ENCODE results near the gene RFLNA. TPM values are rescaled to one million over a fixed set of nuclear protein-coding genes. Genes with fewer than 3 reads are reported as not detected.

RFLNA gene
- total and polyA plus RNA-seq, 2 experiments from 2014 or later: 3.9 to 20.4 TPM

- H3K4me3 ChIP-seq: no peak overlapping the region
- no peak overlapping the region for H3K27ac ChIP-seq (ENCODE audit: low read depth)
- no peaks in the 10 kb centered on the region for H3K4me1 ChIP-seq (ENCODE audit: insufficient read depth)
- H3K27me3 ChIP-seq (ENCODE audit: insufficient read depth): no peaks in the 10 kb centered on the region
- H3K9me2 ChIP-seq (ENCODE audit: insufficient read depth): no peaks in the 10 kb centered on the region
- H3K79me2 ChIP-seq (replicated peaks; ENCODE audit: insufficient read depth): no peaks in the 10 kb centered on the region
- H3K4me3 Mint-ChIP-seq: no peak overlapping the region
- DNase-seq (ENCODE audit: low spot score) (no peak), ATAC-seq (no peak)
- no peak overlapping the region for H2AFZ ChIP-seq
- peaks cover 62% of the 10 kb centered on the region for H3K36me3 Mint-ChIP-seq (ENCODE audit: low read depth)
- H3K4me1 Mint-ChIP-seq: no peaks in the 10 kb centered on the region
- H3K36me3 ChIP-seq (ENCODE audit: insufficient read depth): peaks cover 11% of the 10 kb centered on the region
- H3K27me3 Mint-ChIP-seq (ENCODE audit: insufficient read depth, low read depth, poor library complexity): peaks cover 9% of the 10 kb centered on the region
- H4K20me1 ChIP-seq (replicated peaks; ENCODE audit: insufficient read depth): no peaks in the 10 kb centered on the region
- H3K9me3 Mint-ChIP-seq: no peaks in the 10 kb centered on the region
- no peaks in the 10 kb centered on the region for H3F3A ChIP-seq (replicated peaks; ENCODE audit: low read depth)
- H3K4me2 ChIP-seq: no peak overlapping the region
- no peak overlapping the region for H3K27ac Mint-ChIP-seq
- no peak for TF ChIP-seq STAT1 (IDR thresholded peaks at IDR 0.05; ENCODE audit: unreplicated experiment)
- TF ChIP-seq POLR2AphosphoS5 (IDR thresholded peaks at IDR 0.05; ENCODE audit: low read depth): no peak
- no peak for TF ChIP-seq REST (IDR thresholded peaks at IDR 0.05; ENCODE audit: unreplicated experiment)
- TF ChIP-seq NANOG (IDR thresholded peaks at IDR 0.05; ENCODE audit: borderline replicate concordance): no peak
- no peak for TF ChIP-seq ZNF331 (CRISPR knock-in tag; IDR thresholded peaks at IDR 0.05; ENCODE audit: low read depth)
These were observed 51.7 kb downstream of the RFLNA start for GRCh38 chr12:124346425-124347168.

GRCh38 chr12:124347335-124347734 lies 52.4 kb downstream of the RFLNA start:
- no peaks in the 10 kb centered on the region for H4K20me1 ChIP-seq (replicated peaks; ENCODE audit: insufficient read depth)

More at GRCh38 chr12:124347335-124347734, 52.4 kb downstream of the RFLNA start:
- no peak overlapping the region for H3K27ac ChIP-seq (ENCODE audit: low read depth)
- no peaks in the 10 kb centered on the region for H3K79me2 ChIP-seq (replicated peaks; ENCODE audit: insufficient read depth)
- H3K9me3 Mint-ChIP-seq: no peaks in the 10 kb centered on the region
- H3K27me3 ChIP-seq (ENCODE audit: insufficient read depth): no peaks in the 10 kb centered on the region
- ATAC-seq: no peak
- TF ChIP-seq JUNB (IDR thresholded peaks at IDR 0.05; ENCODE audit: unreplicated experiment): no peak
- no peak for TF ChIP-seq REST (IDR thresholded peaks at IDR 0.05; ENCODE audit: unreplicated experiment)
- TF ChIP-seq STAT1 (IDR thresholded peaks at IDR 0.05; ENCODE audit: unreplicated experiment): no peak
- no peak overlapping the region for H3K4me3 Mint-ChIP-seq
- peaks cover 59% of the 10 kb centered on the region for H3K36me3 Mint-ChIP-seq (ENCODE audit: low read depth)
- no peak overlapping the region for H2AFZ ChIP-seq
- H3K4me1 Mint-ChIP-seq: no peaks in the 10 kb centered on the region
- H3K27me3 Mint-ChIP-seq (ENCODE audit: insufficient read depth, low read depth, poor library complexity): peaks cover 9% of the 10 kb centered on the region
- H3K4me2 ChIP-seq: no peak overlapping the region
- no peak for DNase-seq (ENCODE audit: low spot score)
- H3K4me3 ChIP-seq: no peak overlapping the region
- H3K4me1 ChIP-seq (ENCODE audit: insufficient read depth): no peaks in the 10 kb centered on the region
- peaks cover 11% of the 10 kb centered on the region for H3K36me3 ChIP-seq (ENCODE audit: insufficient read depth)
- H3K27ac Mint-ChIP-seq: no peak overlapping the region
- H3F3A ChIP-seq (replicated peaks; ENCODE audit: low read depth): no peaks in the 10 kb centered on the region
- no peaks in the 10 kb centered on the region for H3K9me2 ChIP-seq (ENCODE audit: insufficient read depth)

All from GM23338 (cell line).